ENCODE data around the gene KHDC3L. TPM values are rescaled to one million over a fixed set of nuclear protein-coding genes. Genes with fewer than 3 reads are reported as not detected.

Gene KHDC3L
- total RNA-seq, 4 donors from 2014 or later, result not detected

DNA sequence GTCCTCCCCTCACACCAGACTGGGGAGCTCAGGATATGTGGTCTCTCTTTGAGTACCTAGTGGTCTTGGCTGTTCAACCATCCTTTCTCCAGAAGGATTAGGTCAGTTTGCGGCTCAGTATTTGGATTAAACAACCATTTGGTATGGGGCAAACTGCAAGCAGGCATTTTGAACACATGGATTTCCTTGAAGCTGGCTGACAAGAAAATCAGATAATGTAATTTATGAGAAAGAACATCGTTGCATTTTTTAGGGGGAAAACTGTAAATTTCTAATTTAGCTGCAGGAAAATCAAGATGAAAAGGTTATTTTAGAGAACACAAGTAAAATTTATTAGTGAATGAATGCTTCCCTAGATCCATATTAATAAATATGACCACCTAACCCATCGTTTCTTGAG is 33.7 kb upstream of the KHDC3L start:
- TF ChIP-seq, protein P1, sequence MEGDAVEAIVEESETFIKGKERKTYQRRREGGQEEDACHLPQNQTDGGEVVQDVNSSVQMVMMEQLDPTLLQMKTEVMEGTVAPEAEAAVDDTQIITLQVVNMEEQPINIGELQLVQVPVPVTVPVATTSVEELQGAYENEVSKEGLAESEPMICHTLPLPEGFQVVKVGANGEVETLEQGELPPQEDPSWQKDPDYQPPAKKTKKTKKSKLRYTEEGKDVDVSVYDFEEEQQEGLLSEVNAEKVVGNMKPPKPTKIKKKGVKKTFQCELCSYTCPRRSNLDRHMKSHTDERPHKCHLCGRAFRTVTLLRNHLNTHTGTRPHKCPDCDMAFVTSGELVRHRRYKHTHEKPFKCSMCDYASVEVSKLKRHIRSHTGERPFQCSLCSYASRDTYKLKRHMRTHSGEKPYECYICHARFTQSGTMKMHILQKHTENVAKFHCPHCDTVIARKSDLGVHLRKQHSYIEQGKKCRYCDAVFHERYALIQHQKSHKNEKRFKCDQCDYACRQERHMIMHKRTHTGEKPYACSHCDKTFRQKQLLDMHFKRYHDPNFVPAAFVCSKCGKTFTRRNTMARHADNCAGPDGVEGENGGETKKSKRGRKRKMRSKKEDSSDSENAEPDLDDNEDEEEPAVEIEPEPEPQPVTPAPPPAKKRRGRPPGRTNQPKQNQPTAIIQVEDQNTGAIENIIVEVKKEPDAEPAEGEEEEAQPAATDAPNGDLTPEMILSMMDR (IDR thresholded peaks at IDR 0.05), result no peak
- no peak for TF ChIP-seq EP300 (IDR thresholded peaks at IDR 0.05)
- TF ChIP-seq POLR2A (IDR thresholded peaks at IDR 0.05; ENCODE audit: low read depth), result no peak
- no peak for TF ChIP-seq POLR2AphosphoS5 (IDR thresholded peaks at IDR 0.05)
- Histone ChIP-seq H3K27me3 (peaks cover 0 to 6% (median 0%) of the 10 kb centered on the region in 4 donors), H3K36me3 (no peaks in the 10 kb centered on the region), H3K9me3 (no peaks in the 10 kb centered on the region), H3K4me3 (no peak overlapping the region), H3K4me1 (no peaks in the 10 kb centered on the region), H3K27ac (replicated peaks in 1 of 4) (no peak overlapping the region)
- WGBS, result 63% methylated on average over 3 of the region's 3 CpGs
- intact Hi-C loops (cut with DNase I), result loop anchor here (5.0 to 10.0 kb wide), 2 partner anchors 41 to 914 kb away; no protein-coding TSS in a partner anchor
- no peak for DNase-seq (ENCODE audit: extremely low spot score)

DNA sequence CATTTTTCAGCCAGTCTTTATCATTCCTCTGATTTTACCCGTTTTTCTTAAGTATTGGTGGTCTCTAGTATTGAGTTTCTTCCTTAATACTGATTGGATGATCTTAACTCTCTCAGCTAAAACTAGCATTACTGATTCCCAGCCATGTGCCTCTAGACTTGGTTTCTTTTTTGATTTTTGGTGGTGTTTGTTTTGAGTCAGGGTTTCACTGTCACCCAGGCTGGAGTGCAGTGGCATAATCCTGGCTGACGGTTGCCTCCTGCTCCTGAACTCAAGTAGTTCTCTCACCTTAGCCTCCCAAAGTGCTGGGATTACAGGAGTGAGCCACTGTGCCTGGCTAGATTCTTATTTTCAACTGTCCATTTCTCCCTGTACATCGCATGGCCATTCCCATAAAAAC is 33.3 kb upstream of the KHDC3L start:
- H3K27ac ChIP-seq (replicated peaks in 1 of 4), result no peak overlapping the region
- no peak for DNase-seq (ENCODE audit: extremely low spot score)
- no peaks in the 10 kb centered on the region for H3K4me1 ChIP-seq
- H3K9me3 ChIP-seq, result no peaks in the 10 kb centered on the region
- H3K27me3 ChIP-seq, result peaks cover 0 to 6% (median 0%) of the 10 kb centered on the region in 4 donors
- intact Hi-C loops (cut with DNase I), result loop anchor here (5.0 to 10.0 kb wide), 2 partner anchors 42 to 914 kb away; no protein-coding TSS in a partner anchor
- 69% methylated on average over 3 of the region's 3 CpGs for WGBS
- no peak for TF ChIP-seq POLR2AphosphoS5 (IDR thresholded peaks at IDR 0.05)
- TF ChIP-seq EP300 (IDR thresholded peaks at IDR 0.05), result no peak
- no peak overlapping the region for H3K4me3 ChIP-seq
- no peaks in the 10 kb centered on the region for H3K36me3 ChIP-seq

DNA sequence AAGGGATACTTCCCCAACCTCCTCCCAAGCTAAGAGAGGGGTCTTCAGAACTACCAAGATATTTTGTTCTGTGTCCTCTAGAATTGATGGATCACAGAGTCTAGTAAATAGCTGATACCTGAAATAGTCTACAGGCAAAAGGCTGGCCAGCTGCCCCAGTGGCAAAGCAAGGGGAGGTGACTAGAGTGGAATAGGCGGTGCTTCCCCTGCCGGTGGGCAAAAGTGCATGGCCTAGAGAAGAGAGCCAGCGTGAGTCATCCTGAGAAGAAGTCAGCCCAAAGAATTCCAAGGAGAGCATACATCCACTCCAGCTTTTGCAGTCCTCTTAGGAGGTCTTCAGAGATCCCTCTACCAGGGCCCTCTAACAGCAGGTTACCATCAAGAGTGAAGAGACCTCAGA is 23.1 kb upstream of the KHDC3L start:
- Histone ChIP-seq H3K36me3 (no peaks in the 10 kb centered on the region), H3K4me1 (no peaks in the 10 kb centered on the region), H3K27me3 (no peaks in the 10 kb centered on the region), H3K9me3 (no peaks in the 10 kb centered on the region), H3K27ac (replicated peaks in 1 of 4) (no peak overlapping the region), H3K4me3 (no peak overlapping the region)
- no peak for DNase-seq (ENCODE audit: extremely low spot score)
- WGBS, result 48% methylated on average over 3 of the region's 3 CpGs
- TF ChIP-seq EP300 (IDR thresholded peaks at IDR 0.05), result no peak
- TF ChIP-seq POLR2AphosphoS5 (IDR thresholded peaks at IDR 0.05), result no peak
- TF ChIP-seq, protein P1 (IDR thresholded peaks at IDR 0.05), result no peak
- TF ChIP-seq POLR2A (IDR thresholded peaks at IDR 0.05; ENCODE audit: low read depth), result no peak
- intact Hi-C loops (cut with DNase I), result no loop called here

DNA sequence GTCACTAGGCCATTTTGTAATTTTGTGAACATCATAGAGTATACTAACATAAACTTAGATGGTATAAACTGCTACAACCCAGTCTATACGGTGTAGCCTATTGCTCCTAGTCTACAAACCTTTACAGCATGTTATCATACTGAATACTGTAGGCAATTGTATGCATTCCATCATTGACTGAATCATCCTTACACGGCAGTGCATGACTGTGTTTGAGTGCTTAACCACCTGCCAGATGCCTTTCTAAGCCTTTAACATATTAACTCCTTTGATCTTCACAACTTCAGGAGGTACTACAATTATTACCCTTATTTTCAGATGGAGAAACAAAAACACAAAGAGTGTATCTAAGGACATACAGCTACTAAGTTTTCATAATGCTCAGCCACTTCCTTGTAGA is 22.4 kb upstream of the KHDC3L start:
- no peaks in the 10 kb centered on the region for H3K4me1 ChIP-seq
- H3K4me3 ChIP-seq, result no peak overlapping the region
- H3K36me3 ChIP-seq, result no peaks in the 10 kb centered on the region
- no peaks in the 10 kb centered on the region for H3K27me3 ChIP-seq
- TF ChIP-seq, protein P1 (IDR thresholded peaks at IDR 0.05), result no peak
- TF ChIP-seq EP300 (IDR thresholded peaks at IDR 0.05) (no peak), POLR2AphosphoS5 (IDR thresholded peaks at IDR 0.05) (no peak), POLR2A (IDR thresholded peaks at IDR 0.05; ENCODE audit: low read depth) (no peak)
- H3K27ac ChIP-seq (replicated peaks in 1 of 4), result no peak overlapping the region
- 93% methylated on average over 2 of the region's 2 CpGs for WGBS
- intact Hi-C loops (cut with DNase I), result no loop called here
- H3K9me3 ChIP-seq, result no peaks in the 10 kb centered on the region
- no peak for DNase-seq (ENCODE audit: extremely low spot score)

DNA sequence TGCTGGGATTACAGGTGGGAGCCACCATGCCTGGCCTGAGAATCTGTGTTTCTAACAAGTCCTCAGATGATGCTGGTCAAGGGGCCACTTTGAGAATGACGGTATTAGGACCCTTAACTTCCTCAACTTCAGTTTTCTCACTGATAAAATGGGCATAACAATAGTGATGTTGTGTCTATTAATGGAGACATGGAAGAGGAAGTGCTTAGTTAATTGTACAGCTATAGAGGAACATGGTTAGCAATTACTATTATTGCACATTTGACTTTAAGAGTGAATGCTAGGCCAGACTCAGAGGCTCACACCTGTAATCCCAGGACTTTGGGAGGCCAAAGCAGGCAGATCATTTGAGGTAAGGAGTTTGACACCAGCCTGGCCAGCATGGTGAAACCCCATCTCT is 21.1 kb upstream of the KHDC3L start:
- no peaks in the 10 kb centered on the region for H3K9me3 ChIP-seq
- no peak overlapping the region for H3K4me3 ChIP-seq
- no peak overlapping the region for H3K27ac ChIP-seq (replicated peaks in 1 of 4)
- no peaks in the 10 kb centered on the region for H3K36me3 ChIP-seq
- intact Hi-C loops (cut with DNase I), result no loop called here
- TF ChIP-seq POLR2A (IDR thresholded peaks at IDR 0.05; ENCODE audit: low read depth), result no peak
- TF ChIP-seq, protein P1 (IDR thresholded peaks at IDR 0.05), result no peak
- no peak for TF ChIP-seq POLR2AphosphoS5 (IDR thresholded peaks at IDR 0.05)
- TF ChIP-seq EP300 (IDR thresholded peaks at IDR 0.05), result no peak
- 92% methylated on average over 1 of the region's 1 CpG for WGBS
- peaks cover 0 to 5% (median 0%) of the 10 kb centered on the region in 4 donors for H3K27me3 ChIP-seq
- no peak for DNase-seq (ENCODE audit: extremely low spot score)
- H3K4me1 ChIP-seq, result no peaks in the 10 kb centered on the region

Measured in esophagus muscularis mucosa (tissue), 4 donors.